AG04449 (cell line): ENCODE results near the gene PRPF40B.

Experiments
- CTCF ChIA-PET: fragments of 350-600 bp; formaldehyde crosslinking; extraction: SDS; loops from one replicate; lab custom pipeline; 2021; ENCODE audit warnings: antibody characterized with exemption; lab: Yijun Ruan, JAX
- POLR2A ChIA-PET: fragments of 400-600, 350-600 bp; formaldehyde crosslinking; extraction: SDS; loops from one replicate; lab custom pipeline; 2020; ENCODE audit warnings: antibody characterized with exemption, inconsistent platforms; lab: Yijun Ruan, JAX
- DNase-seq: peaks from one replicate; pipeline ENCODE4 v3.0.0-alpha.2; 2010; ENCODE audit warnings: low read depth, low spot score
- H3K4me3 ChIP-seq: 2 replicates; pipeline ENCODE4 v1.5.1; 2011; ENCODE audit warnings: low read depth, mild to moderate bottlenecking, control low read depth, low read length
- TF ChIP-seq, protein P1 (sequence below): IDR thresholded peaks from one replicate; pipeline ENCODE4 v1.5.1; 2011; ENCODE audit warnings: mild to moderate bottlenecking, moderate library complexity, low read length, control low read depth, inconsistent platforms; ENCODE audit not compliant: insufficient read depth; ENCODE audit errors: missing control alignments

The PRPF40B gene

DNA sequence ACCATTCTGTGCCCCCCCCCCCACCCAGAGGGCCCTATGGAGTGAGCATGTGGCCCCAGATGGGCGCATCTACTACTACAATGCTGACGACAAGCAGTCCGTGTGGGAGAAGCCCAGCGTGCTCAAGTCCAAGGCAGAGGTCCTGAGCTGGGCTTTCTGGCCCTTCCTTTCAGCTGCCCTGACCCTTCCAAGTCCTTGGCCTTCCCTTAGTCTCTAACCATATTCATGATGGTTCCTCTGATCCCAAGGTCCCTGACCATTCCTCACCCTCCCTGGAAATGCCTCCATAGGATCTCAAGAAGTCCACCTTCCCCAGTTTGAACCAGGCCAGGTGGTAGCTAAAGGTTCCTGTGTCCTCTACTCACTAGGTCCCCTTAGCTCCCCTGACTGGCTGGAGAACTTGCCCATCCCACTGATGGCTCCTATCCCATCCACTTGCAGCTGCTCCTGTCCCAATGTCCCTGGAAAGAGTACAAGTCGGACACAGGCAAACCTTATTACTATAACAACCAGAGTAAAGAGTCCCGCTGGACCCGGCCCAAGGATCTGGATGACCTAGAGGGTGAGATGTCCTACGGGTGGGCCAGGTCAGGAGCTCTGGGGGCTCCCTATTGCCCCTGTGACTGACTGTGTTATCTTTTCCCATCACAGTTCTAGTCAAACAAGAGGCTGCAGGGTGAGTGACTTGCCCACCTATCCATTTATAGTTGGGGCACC lies 9.8 kb downstream of the PRPF40B start:
- DNase-seq, result no peak
- no peak overlapping the region for H3K4me3 ChIP-seq
- TF ChIP-seq, protein P1, sequence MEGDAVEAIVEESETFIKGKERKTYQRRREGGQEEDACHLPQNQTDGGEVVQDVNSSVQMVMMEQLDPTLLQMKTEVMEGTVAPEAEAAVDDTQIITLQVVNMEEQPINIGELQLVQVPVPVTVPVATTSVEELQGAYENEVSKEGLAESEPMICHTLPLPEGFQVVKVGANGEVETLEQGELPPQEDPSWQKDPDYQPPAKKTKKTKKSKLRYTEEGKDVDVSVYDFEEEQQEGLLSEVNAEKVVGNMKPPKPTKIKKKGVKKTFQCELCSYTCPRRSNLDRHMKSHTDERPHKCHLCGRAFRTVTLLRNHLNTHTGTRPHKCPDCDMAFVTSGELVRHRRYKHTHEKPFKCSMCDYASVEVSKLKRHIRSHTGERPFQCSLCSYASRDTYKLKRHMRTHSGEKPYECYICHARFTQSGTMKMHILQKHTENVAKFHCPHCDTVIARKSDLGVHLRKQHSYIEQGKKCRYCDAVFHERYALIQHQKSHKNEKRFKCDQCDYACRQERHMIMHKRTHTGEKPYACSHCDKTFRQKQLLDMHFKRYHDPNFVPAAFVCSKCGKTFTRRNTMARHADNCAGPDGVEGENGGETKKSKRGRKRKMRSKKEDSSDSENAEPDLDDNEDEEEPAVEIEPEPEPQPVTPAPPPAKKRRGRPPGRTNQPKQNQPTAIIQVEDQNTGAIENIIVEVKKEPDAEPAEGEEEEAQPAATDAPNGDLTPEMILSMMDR, result no peak
- POLR2A ChIA-PET, result no interaction called here
- CTCF ChIA-PET, result interaction anchor here (1.0 to 18.3 kb wide), 7 partner anchors 10 to 301 kb away, joined by 3 to 300 read pairs (median 4); partner anchors contain the start of gene PRPF40B

DNA sequence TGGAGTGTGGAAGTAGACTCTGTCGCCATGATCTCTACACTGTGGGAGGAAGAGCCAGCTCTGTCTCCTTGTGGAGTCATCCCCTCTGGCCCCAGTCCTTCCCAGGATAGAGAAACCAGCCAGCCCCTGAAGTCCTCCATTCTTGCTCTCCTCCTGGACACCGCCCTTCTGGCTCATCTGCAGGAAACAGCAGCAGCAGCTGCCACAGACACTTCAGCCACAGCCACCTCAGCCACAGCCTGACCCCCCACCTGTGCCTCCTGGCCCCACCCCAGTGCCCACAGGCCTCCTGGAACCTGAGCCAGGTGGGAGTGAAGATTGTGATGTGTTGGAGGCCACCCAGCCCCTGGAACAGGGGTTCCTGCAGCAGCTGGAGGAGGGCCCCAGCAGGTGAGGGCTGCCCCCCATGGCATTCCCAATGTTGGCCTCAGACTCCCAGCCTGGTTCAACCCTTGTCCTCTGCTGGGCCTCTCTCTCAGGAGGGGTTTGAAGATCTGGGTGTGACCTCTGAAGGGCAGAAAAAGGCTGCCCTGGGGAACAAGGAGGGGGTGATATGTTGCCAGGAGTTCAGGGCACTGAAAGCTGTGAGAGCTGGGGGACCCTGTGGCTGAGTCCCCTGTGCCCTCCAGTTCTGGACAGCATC lies 10.5 kb downstream of the PRPF40B start:
- ChIA-PET POLR2A (no interaction called here), CTCF (interaction anchor here (1.0 to 23.1 kb wide), 7 partner anchors 10 to 302 kb away, joined by 3 to 766 read pairs (median 15); partner anchors contain the start of genes FMNL3, PRPF40B and TMBIM6)
- no peak overlapping the region for H3K4me3 ChIP-seq
- TF ChIP-seq, protein P1, result no peak
- DNase-seq, result no peak

DNA sequence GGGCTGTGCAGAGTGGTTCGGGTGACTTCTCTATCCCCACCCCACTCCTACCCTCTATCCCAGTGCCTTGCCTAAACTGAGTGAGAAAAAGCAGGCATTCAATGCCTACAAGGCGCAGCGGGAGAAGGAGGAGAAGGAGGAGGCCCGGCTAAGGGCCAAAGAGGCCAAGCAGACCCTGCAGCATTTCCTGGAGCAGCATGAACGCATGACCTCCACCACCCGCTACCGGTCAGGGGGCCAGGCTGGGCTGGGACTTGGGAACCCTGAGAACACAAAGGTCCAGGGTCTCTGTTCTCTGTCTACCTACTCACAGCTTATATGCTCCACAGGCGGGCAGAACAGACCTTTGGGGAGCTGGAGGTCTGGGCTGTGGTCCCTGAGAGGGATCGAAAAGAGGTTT lies 11.7 kb downstream of the PRPF40B start:
- POLR2A ChIA-PET, result no interaction called here
- no peak overlapping the region for H3K4me3 ChIP-seq
- DNase-seq, result no peak
- CTCF ChIA-PET, result interaction anchor here (1.3 to 23.1 kb wide), 10 partner anchors 12 to 129 kb away, joined by 4 to 766 read pairs (median 19); partner anchors contain the start of genes FMNL3, PRPF40B and TMBIM6
- TF ChIP-seq, protein P1, result no peak

DNA sequence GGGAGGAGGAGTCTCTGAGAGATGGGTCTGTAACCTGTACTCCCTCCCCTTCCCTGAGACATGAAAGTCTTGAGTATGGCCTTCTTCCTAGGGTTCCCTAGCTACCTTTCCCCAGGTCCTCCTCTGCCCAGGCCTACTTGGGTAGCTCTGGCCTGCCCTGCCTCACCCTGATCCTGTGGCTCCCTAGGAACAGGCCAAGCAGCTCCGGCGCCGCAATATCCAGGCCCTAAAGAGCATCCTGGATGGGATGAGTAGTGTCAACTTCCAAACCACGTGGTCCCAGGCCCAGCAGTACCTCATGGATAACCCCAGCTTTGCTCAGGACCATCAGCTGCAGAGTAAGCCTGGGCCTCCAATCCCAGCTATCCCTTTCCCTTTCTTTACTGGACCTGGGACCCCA lies 12.3 kb downstream of the PRPF40B start:
- H3K4me3 ChIP-seq, result no peak overlapping the region
- DNase-seq, result no peak
- TF ChIP-seq, protein P1, result no peak
- CTCF ChIA-PET, result interaction anchor here (0.7 to 23.1 kb wide), 18 partner anchors 2 to 142 kb away, joined by 3 to 766 read pairs (median 6); partner anchors contain the start of genes FMNL3, PRPF40B and TMBIM6
- POLR2A ChIA-PET, result no interaction called here

DNA sequence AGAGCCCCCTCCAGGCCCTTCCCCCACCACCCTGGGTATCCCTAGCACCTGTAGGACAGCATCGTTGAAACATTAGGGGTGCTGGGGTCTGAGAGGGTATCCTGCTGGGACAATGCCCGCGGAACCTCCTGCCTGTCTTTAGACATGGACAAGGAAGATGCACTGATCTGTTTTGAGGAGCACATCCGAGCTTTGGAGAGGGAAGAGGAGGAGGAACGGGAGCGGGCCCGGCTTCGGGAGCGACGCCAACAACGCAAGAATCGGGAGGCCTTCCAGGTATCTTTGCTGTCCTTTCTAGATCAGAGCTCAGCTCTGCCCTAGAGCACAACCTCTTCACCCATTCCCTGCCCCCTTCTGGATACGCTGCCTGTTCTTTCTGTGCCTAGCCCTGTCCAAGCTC lies 13.2 kb downstream of the PRPF40B start:
- H3K4me3 ChIP-seq, result no peak overlapping the region
- no peak for DNase-seq
- TF ChIP-seq, protein P1, result no peak
- ChIA-PET CTCF (interaction anchor here (0.7 to 23.1 kb wide), 26 partner anchors 3 to 305 kb away, joined by 3 to 766 read pairs (median 5); partner anchors contain the start of genes FMNL3, PRPF40B and TMBIM6), POLR2A (interaction anchor here (1.0 kb wide), 1 partner anchor 8 kb away, joined by 3 read pairs; no protein-coding TSS in a partner anchor)
